ENCODE data around the gene IRAK2.

The IRAK2 gene

GRCh38 chr3:10287936-10288574, 123.3 kb downstream of the IRAK2 start:
- no peak overlapping the region for H3K4me3 ChIP-seq (ENCODE audit: low read depth in 1 of 2, low read length in 2 of 2)
- peaks cover 26 to 46% of the 10 kb centered on the region in 2 donors for H3K36me3 ChIP-seq (ENCODE audit: control insufficient read depth in 1 of 2, insufficient read depth in 2 of 2, low read length in 2 of 2)
- no peaks in the 10 kb centered on the region for H3K27me3 ChIP-seq (ENCODE audit: low read depth, low read length)
- H3K9me3 ChIP-seq (ENCODE audit: control insufficient read depth in 1 of 2, low read length in 2 of 2) = no peaks in the 10 kb centered on the region
- H3K27ac ChIP-seq (ENCODE audit: low read length) = no peak overlapping the region
- H3K4me1 ChIP-seq (ENCODE audit: control insufficient read depth in 1 of 2, insufficient read depth in 2 of 2, low read length in 2 of 2) = peaks cover 0 to 5% of the 10 kb centered on the region in 2 donors

DNA sequence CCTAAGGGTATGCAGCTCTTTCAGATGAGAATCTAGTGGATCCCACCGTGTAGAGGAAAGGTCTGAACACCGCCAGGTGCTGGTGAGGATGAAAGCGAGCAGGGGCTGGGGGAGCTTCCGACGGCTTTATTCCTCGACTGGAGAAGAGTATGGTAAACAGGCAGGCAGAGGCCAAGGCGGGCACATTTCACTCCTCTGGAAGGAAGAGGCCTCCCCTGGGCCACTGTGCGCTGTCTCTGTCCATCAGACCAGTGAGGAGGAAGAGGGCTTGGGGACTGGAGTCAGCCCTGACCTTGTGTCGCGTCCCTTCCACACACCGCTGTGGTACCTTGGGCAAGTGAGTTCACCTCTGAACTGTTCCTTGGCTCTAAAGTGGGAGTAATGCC, 123.8 kb downstream of the IRAK2 start:
- peaks cover 0 to 2% of the 10 kb centered on the region in 2 donors for H3K4me1 ChIP-seq (ENCODE audit: control insufficient read depth in 1 of 2, insufficient read depth in 2 of 2, low read length in 2 of 2)
- no peak overlapping the region for H3K4me3 ChIP-seq (ENCODE audit: low read depth in 1 of 2, low read length in 2 of 2)
- H3K27ac ChIP-seq (ENCODE audit: low read length) = no peak overlapping the region
- peaks cover 21 to 46% of the 10 kb centered on the region in 2 donors for H3K36me3 ChIP-seq (ENCODE audit: control insufficient read depth in 1 of 2, insufficient read depth in 2 of 2, low read length in 2 of 2)
- H3K27me3 ChIP-seq (ENCODE audit: low read depth, low read length) = no peaks in the 10 kb centered on the region
- no peaks in the 10 kb centered on the region for H3K9me3 ChIP-seq (ENCODE audit: control insufficient read depth in 1 of 2, low read length in 2 of 2)

DNA sequence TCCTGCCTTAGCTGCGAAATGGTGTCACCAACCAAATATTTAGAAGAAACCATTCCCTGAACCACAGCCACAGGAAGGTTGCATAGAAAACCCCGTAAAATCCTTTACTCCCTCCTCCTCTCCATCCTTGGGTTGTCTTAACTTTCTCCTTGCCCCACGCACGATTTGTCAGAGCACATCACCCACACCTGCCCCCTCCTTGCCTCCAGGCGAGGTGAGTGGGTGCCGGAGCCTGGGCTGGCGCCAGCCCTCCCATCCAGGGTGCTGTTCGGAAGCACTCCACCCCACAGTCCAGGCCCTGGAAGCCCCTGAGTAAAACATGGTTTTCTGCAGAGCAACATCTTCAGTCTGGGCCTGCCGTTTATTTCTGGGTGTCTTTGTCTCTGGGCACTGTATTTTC, 124.4 kb downstream of the IRAK2 start:
- no peaks in the 10 kb centered on the region for H3K4me1 ChIP-seq (ENCODE audit: control insufficient read depth in 1 of 2, insufficient read depth in 2 of 2, low read length in 2 of 2)
- peaks cover 17 to 50% of the 10 kb centered on the region in 2 donors for H3K36me3 ChIP-seq (ENCODE audit: control insufficient read depth in 1 of 2, insufficient read depth in 2 of 2, low read length in 2 of 2)
- no peaks in the 10 kb centered on the region for H3K9me3 ChIP-seq (ENCODE audit: control insufficient read depth in 1 of 2, low read length in 2 of 2)
- H3K27ac ChIP-seq (ENCODE audit: low read length) = no peak overlapping the region
- no peak overlapping the region for H3K4me3 ChIP-seq (ENCODE audit: low read depth in 1 of 2, low read length in 2 of 2)
- no peaks in the 10 kb centered on the region for H3K27me3 ChIP-seq (ENCODE audit: low read depth, low read length)

GRCh38 chr3:10289787-10290355, 125.2 kb downstream of the IRAK2 start:
- Histone ChIP-seq H3K27ac (ENCODE audit: low read length) (no peak overlapping the region), H3K36me3 (ENCODE audit: control insufficient read depth in 1 of 2, insufficient read depth in 2 of 2, low read length in 2 of 2) (peaks cover 18 to 55% of the 10 kb centered on the region in 2 donors), H3K4me1 (ENCODE audit: control insufficient read depth in 1 of 2, insufficient read depth in 2 of 2, low read length in 2 of 2) (no peaks in the 10 kb centered on the region)

DNA sequence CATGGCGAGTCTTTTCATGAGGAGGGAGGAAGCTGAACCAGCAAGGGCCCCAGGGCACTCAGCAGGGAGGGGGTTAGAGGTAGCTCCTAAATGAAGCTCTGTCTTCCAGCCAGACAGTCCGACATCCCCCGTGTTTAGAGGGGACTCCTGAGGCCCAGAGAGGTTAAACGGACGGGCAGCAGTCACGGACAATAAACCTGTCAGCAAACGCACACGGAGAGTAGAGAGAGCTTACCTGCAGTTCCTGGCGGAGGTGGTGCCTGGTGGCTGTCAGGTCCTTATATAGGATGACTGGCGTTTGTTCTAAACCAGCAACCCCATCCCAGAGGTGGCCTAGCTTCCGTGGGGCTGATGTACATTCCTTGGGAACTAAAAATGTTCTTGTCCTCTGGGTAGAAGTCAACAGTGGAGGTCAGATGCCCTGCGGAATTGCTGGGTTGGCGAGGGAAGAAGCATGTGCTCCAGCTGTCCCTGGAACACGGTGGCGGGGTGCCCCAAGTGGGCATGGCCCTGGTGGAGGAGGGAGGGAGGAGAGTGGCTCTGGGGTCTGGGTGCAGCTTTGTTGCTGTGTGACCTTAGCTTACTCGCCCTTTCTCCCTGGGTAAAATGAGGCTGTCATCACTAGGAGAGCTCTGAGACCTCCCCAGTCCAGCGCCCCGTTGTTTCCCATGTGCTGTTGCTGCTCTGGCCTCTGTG, 125.9 kb downstream of the IRAK2 start:
- Histone ChIP-seq H3K4me3 (ENCODE audit: low read depth in 1 of 2, low read length in 2 of 2) (no peak overlapping the region), H3K27me3 (ENCODE audit: low read depth, low read length) (no peaks in the 10 kb centered on the region), H3K4me1 (ENCODE audit: control insufficient read depth in 1 of 2, insufficient read depth in 2 of 2, low read length in 2 of 2) (no peaks in the 10 kb centered on the region), H3K27ac (ENCODE audit: low read length) (no peak overlapping the region), H3K9me3 (ENCODE audit: control insufficient read depth in 1 of 2, low read length in 2 of 2) (no peaks in the 10 kb centered on the region), H3K36me3 (ENCODE audit: control insufficient read depth in 1 of 2, insufficient read depth in 2 of 2, low read length in 2 of 2) (peaks cover 21 to 59% of the 10 kb centered on the region in 2 donors)

More at GRCh38 chr3:10289787-10290355, 125.2 kb downstream of the IRAK2 start:
- Histone ChIP-seq H3K27me3 (ENCODE audit: low read depth, low read length) (no peaks in the 10 kb centered on the region), H3K4me3 (ENCODE audit: low read depth in 1 of 2, low read length in 2 of 2) (no peak overlapping the region), H3K9me3 (ENCODE audit: control insufficient read depth in 1 of 2, low read length in 2 of 2) (no peaks in the 10 kb centered on the region)

- H3K27me3 ChIP-seq (ENCODE audit: low read depth, low read length) = no peaks in the 10 kb centered on the region
- H3K36me3 ChIP-seq (ENCODE audit: control insufficient read depth in 1 of 2, insufficient read depth in 2 of 2, low read length in 2 of 2) = peaks cover 21 to 53% of the 10 kb centered on the region in 2 donors
- no peak overlapping the region for H3K4me3 ChIP-seq (ENCODE audit: low read depth in 1 of 2, low read length in 2 of 2)
- H3K27ac ChIP-seq (ENCODE audit: low read length) = no peak overlapping the region
- H3K4me1 ChIP-seq (ENCODE audit: control insufficient read depth in 1 of 2, insufficient read depth in 2 of 2, low read length in 2 of 2) = no peaks in the 10 kb centered on the region
- H3K9me3 ChIP-seq (ENCODE audit: control insufficient read depth in 1 of 2, low read length in 2 of 2) = no peaks in the 10 kb centered on the region
These were observed 126.9 kb downstream of the IRAK2 start for GRCh38 chr3:10291641-10292040.

GRCh38 chr3:10292505-10293419, 128.0 kb downstream of the IRAK2 start, which contains the start of gene GHRL:
Gene GHRL (minus strand): TSS chr3:10292947. CDS start chr3:10290180, 2,767 bp downstream.
- H3K4me3 ChIP-seq (ENCODE audit: low read depth in 1 of 2, low read length in 2 of 2) = no peak within 1 kb of the TSS
- H3K4me1 ChIP-seq (ENCODE audit: control insufficient read depth in 1 of 2, insufficient read depth in 2 of 2, low read length in 2 of 2) = no peaks in the 10 kb centered on the region
- H3K27ac ChIP-seq (ENCODE audit: low read length) = no peak within 1 kb of the TSS
- no peaks in the 10 kb centered on the region for H3K27me3 ChIP-seq (ENCODE audit: low read depth, low read length)
- no peaks in the 10 kb centered on the region for H3K9me3 ChIP-seq (ENCODE audit: control insufficient read depth in 1 of 2, low read length in 2 of 2)
- H3K36me3 ChIP-seq (ENCODE audit: control insufficient read depth in 1 of 2, insufficient read depth in 2 of 2, low read length in 2 of 2) = peaks cover 21 to 48% of the 10 kb centered on the region in 2 donors

Data from muscle layer of duodenum (tissue), 2 donors.